Activated T-cell treated with anti-CD3 and anti-CD28 coated beads, Interleukin-2, amount 50 U/mL, for 72 hours (primary cell): Measurements from ENCODE around the gene CMPK2. TPM values are rescaled to one million over a fixed set of nuclear protein-coding genes. Genes with fewer than 3 reads are reported as not detected.

Experiments used
- ATAC-seq, 2 donors: fragments of 150-1000 bp; cut with Tn5 transposase; replicated peaks in 1 of 2; 2 replicates each; pipeline ENCODE4 v1.10.0; 2021; ENCODE audit warnings: moderate library complexity in 2 of 2, mild to moderate bottlenecking in 1 of 2
- DNase-seq, 2 donors: peaks; one replicate each; pipeline ENCODE4 v3.0.0; 2021 to 2022; ENCODE audit warnings: mixed read lengths in 1 of 2
- H3K27ac Mint-ChIP-seq: one replicate; pipeline ENCODE4 v1.8.0; 2022; ENCODE audit warnings: mild to moderate bottlenecking, moderate library complexity, mixed read lengths
- H3K27me3 Mint-ChIP-seq: one replicate; pipeline ENCODE4 v1.8.0; 2022; ENCODE audit warnings: low read depth, mixed read lengths
- H3K36me3 Mint-ChIP-seq, 2 donors: one replicate each; pipeline ENCODE4 v1.8.0; 2022; ENCODE audit warnings: mixed read lengths in 2 of 2, mild to moderate bottlenecking in 1 of 2; ENCODE audit not compliant: insufficient read depth in 2 of 2
- H3K4me1 Mint-ChIP-seq: one replicate; pipeline ENCODE4 v1.8.0; 2022; ENCODE audit warnings: low read depth, mixed read lengths
- H3K4me3 Mint-ChIP-seq, 2 donors: one replicate each; pipeline ENCODE4 v1.8.0; 2022; ENCODE audit warnings: mild to moderate bottlenecking in 2 of 2, mixed read lengths in 2 of 2, moderate library complexity in 2 of 2
- H3K9me3 Mint-ChIP-seq, 2 donors: one replicate each; pipeline ENCODE4 v1.8.0; 2022; ENCODE audit warnings: mixed read lengths in 2 of 2
- total RNA-seq, 2 donors: library from RNA; stranded (reverse); gene quantifications; one replicate each; pipeline ENCODE4 v1.2.3, GENCODE V29; 2022

The CMPK2 gene
- total RNA-seq, 2 donors from 2014 or later: 5.7 to 10.6 TPM

GRCh38 chr2:6832596-6833299 is 33.0 kb downstream of the CMPK2 start:
- H3K36me3 Mint-ChIP-seq: peaks cover 25 to 29% of the 10 kb centered on the region in 2 donors
- H3K4me1 Mint-ChIP-seq: peaks cover 20% of the 10 kb centered on the region
- no peak for ATAC-seq
- H3K9me3 Mint-ChIP-seq: peaks cover 20 to 22% of the 10 kb centered on the region in 2 donors
- peak overlapping the region; percentile 87 for H3K27ac Mint-ChIP-seq
- no peaks in the 10 kb centered on the region for H3K27me3 Mint-ChIP-seq
- DNase-seq: no peak
- peak overlapping the region in 1 of 2 donors; percentile 51 for H3K4me3 Mint-ChIP-seq

- H3K36me3 Mint-ChIP-seq: peaks cover 25 to 29% of the 10 kb centered on the region in 2 donors
- peak overlapping the region; percentile 24 for H3K27ac Mint-ChIP-seq
- H3K9me3 Mint-ChIP-seq: peaks cover 20 to 22% of the 10 kb centered on the region in 2 donors
- H3K4me1 Mint-ChIP-seq: peaks cover 25% of the 10 kb centered on the region
- no peak for ATAC-seq
- no peak for DNase-seq
- H3K4me3 Mint-ChIP-seq: no peak overlapping the region
- H3K27me3 Mint-ChIP-seq: no peaks in the 10 kb centered on the region
These were observed 34.5 kb downstream of the CMPK2 start for GRCh38 chr2:6831229-6831628.

GRCh38 chr2:6828299-6828584 is 37.5 kb downstream of the CMPK2 start:
- no peak for DNase-seq
- H3K27me3 Mint-ChIP-seq: no peaks in the 10 kb centered on the region
- H3K9me3 Mint-ChIP-seq: peaks cover 13 to 15% of the 10 kb centered on the region in 2 donors
- peaks cover 17 to 21% of the 10 kb centered on the region in 2 donors for H3K36me3 Mint-ChIP-seq
- no peak for ATAC-seq
- H3K4me1 Mint-ChIP-seq: peaks cover 16% of the 10 kb centered on the region
- no peak overlapping the region for H3K4me3 Mint-ChIP-seq
- H3K27ac Mint-ChIP-seq: no peak overlapping the region

- ATAC-seq: no peak
These were observed 38.0 kb downstream of the CMPK2 start for GRCh38 chr2:6827566-6828298.

GRCh38 chr2:6826081-6826913 is 39.4 kb downstream of the CMPK2 start:
- Mint-ChIP-seq H3K27ac (no peak overlapping the region), H3K27me3 (no peaks in the 10 kb centered on the region), H3K36me3 (peaks cover 10 to 15% of the 10 kb centered on the region in 2 donors), H3K9me3 (peaks cover 10 to 11% of the 10 kb centered on the region in 2 donors), H3K4me3 (no peak overlapping the region), H3K4me1 (peaks cover 10% of the 10 kb centered on the region)
- DNase-seq (peak; percentile 59 to 70), ATAC-seq (peak; percentile 75 to 93)

More at GRCh38 chr2:6827566-6828298, 38.0 kb downstream of the CMPK2 start:
- DNase-seq: no peak
- peaks cover 13 to 18% of the 10 kb centered on the region in 2 donors for H3K36me3 Mint-ChIP-seq
- peaks cover 11% of the 10 kb centered on the region for H3K4me1 Mint-ChIP-seq
- no peak overlapping the region for H3K4me3 Mint-ChIP-seq
- peaks cover 13% of the 10 kb centered on the region in 2 donors for H3K9me3 Mint-ChIP-seq
- H3K27me3 Mint-ChIP-seq: no peaks in the 10 kb centered on the region
- no peak overlapping the region for H3K27ac Mint-ChIP-seq

GRCh38 chr2:6824962-6825361 is 40.7 kb downstream of the CMPK2 start:
- H3K27me3 Mint-ChIP-seq: peaks cover under 1% of the 10 kb centered on the region
- no peak overlapping the region for H3K4me3 Mint-ChIP-seq
- no peak for ATAC-seq
- peaks cover 10% of the 10 kb centered on the region for H3K4me1 Mint-ChIP-seq
- no peaks in the 10 kb centered on the region for H3K9me3 Mint-ChIP-seq
- H3K36me3 Mint-ChIP-seq: peaks cover 0 to 1% of the 10 kb centered on the region in 2 donors
- DNase-seq: no peak
- H3K27ac Mint-ChIP-seq: no peak overlapping the region

GRCh38 chr2:6823111-6823510 is 42.6 kb downstream of the CMPK2 start:
- DNase-seq (no peak), ATAC-seq (no peak)
- H3K9me3 Mint-ChIP-seq: no peaks in the 10 kb centered on the region
- H3K27ac Mint-ChIP-seq: no peak overlapping the region
- H3K4me1 Mint-ChIP-seq: peaks cover 10% of the 10 kb centered on the region
- H3K36me3 Mint-ChIP-seq: no peaks in the 10 kb centered on the region
- H3K4me3 Mint-ChIP-seq: no peak overlapping the region
- peaks cover 7% of the 10 kb centered on the region for H3K27me3 Mint-ChIP-seq

- DNase-seq: no peak
- no peak for ATAC-seq
- H3K4me1 Mint-ChIP-seq: peaks cover 10% of the 10 kb centered on the region
- H3K27me3 Mint-ChIP-seq: peaks cover 12% of the 10 kb centered on the region
- H3K27ac Mint-ChIP-seq: no peak overlapping the region
- no peak overlapping the region for H3K4me3 Mint-ChIP-seq
- no peaks in the 10 kb centered on the region for H3K36me3 Mint-ChIP-seq
- no peaks in the 10 kb centered on the region for H3K9me3 Mint-ChIP-seq
These were observed 43.3 kb downstream of the CMPK2 start for GRCh38 chr2:6822406-6822805.

GRCh38 chr2:6820903-6821584 is 44.7 kb downstream of the CMPK2 start:
- Mint-ChIP-seq H3K9me3 (no peaks in the 10 kb centered on the region), H3K4me3 (no peak overlapping the region), H3K27me3 (peaks cover 12% of the 10 kb centered on the region), H3K27ac (no peak overlapping the region), H3K4me1 (peaks cover under 1% of the 10 kb centered on the region), H3K36me3 (no peaks in the 10 kb centered on the region)
- ATAC-seq (no peak), DNase-seq (no peak)

- ATAC-seq (no peak), DNase-seq (no peak)
- Mint-ChIP-seq H3K9me3 (no peaks in the 10 kb centered on the region), H3K27ac (no peak overlapping the region), H3K27me3 (peaks cover 12% of the 10 kb centered on the region), H3K36me3 (no peaks in the 10 kb centered on the region), H3K4me3 (no peak overlapping the region), H3K4me1 (no peaks in the 10 kb centered on the region)
These were observed 45.5 kb downstream of the CMPK2 start for GRCh38 chr2:6820236-6820635.

- DNase-seq (no peak), ATAC-seq (no peak)
- Mint-ChIP-seq H3K4me1 (no peaks in the 10 kb centered on the region), H3K36me3 (no peaks in the 10 kb centered on the region), H3K4me3 (no peak overlapping the region), H3K27me3 (peaks cover 14% of the 10 kb centered on the region), H3K9me3 (no peaks in the 10 kb centered on the region), H3K27ac (no peak overlapping the region)
These were observed 46.0 kb downstream of the CMPK2 start for GRCh38 chr2:6819668-6820067.

GRCh38 chr2:6818012-6818411 is 47.7 kb downstream of the CMPK2 start:
- no peak overlapping the region for H3K27ac Mint-ChIP-seq
- no peaks in the 10 kb centered on the region for H3K4me1 Mint-ChIP-seq
- peaks cover 27% of the 10 kb centered on the region for H3K27me3 Mint-ChIP-seq
- H3K36me3 Mint-ChIP-seq: no peaks in the 10 kb centered on the region
- ATAC-seq (no peak), DNase-seq (no peak)
- no peak overlapping the region for H3K4me3 Mint-ChIP-seq
- H3K9me3 Mint-ChIP-seq: no peaks in the 10 kb centered on the region
